ENCODE data around the gene OTOP3. TPM values are rescaled to one million over a fixed set of nuclear protein-coding genes. Genes with fewer than 3 reads are reported as not detected.

Gene OTOP3
- total and polyA plus RNA-seq, 7 experiments from 2014 or later, result not detected

- intact Hi-C loops (cut with micrococcal nuclease), result no loop called here
- H3K4me1 Mint-ChIP-seq, result peaks cover 0 to 11% (median 6%) of the 10 kb centered on the region in 7 donors
- no peaks in the 10 kb centered on the region for H3K4me1 ChIP-seq (ENCODE audit: control insufficient read depth in 2 of 2, insufficient read depth in 2 of 2, low read length in 2 of 2)
- DNase-seq (no peak), ATAC-seq (no peak)
- H3K27ac Mint-ChIP-seq, result no peak overlapping the region
- H3K36me3 Mint-ChIP-seq, result peaks cover 0 to 1% (median 0%) of the 10 kb centered on the region in 5 donors
- peaks cover 0 to 11% of the 10 kb centered on the region in 2 donors for H3K27me3 ChIP-seq (ENCODE audit: control insufficient read depth in 2 of 2, insufficient read depth in 2 of 2, low read length in 2 of 2)
- H3K27ac ChIP-seq (ENCODE audit: low read depth, low read length), result no peak overlapping the region
- ChIA-PET POLR2A (interaction anchor here (0.7 kb wide), 1 partner anchor 395 kb away, joined by 3 read pairs; no protein-coding TSS in a partner anchor), CTCF (interaction anchor here (0.6 kb wide), 1 partner anchor 103 kb away, joined by 4 read pairs; no protein-coding TSS in a partner anchor)
- H3K9me3 Mint-ChIP-seq, result peaks cover 0 to 2% (median 0%) of the 10 kb centered on the region in 11 donors
- H3K4me3 Mint-ChIP-seq, result peak overlapping the region in 9 of 10 donors; percentile 58 to 80 (median 73)
- no peak overlapping the region for H3K4me3 ChIP-seq (ENCODE audit: low read length)
- H3K36me3 ChIP-seq (ENCODE audit: control insufficient read depth in 2 of 3, insufficient read depth in 3 of 3, low read length in 3 of 3), result no peaks in the 10 kb centered on the region
- H3K9me3 ChIP-seq (ENCODE audit: control insufficient read depth in 2 of 3, low read length in 3 of 3), result no peaks in the 10 kb centered on the region
- H3K27me3 Mint-ChIP-seq, result peaks cover 30 to 59% (median 37%) of the 10 kb centered on the region in 5 donors
These were observed 41.6 kb upstream of the OTOP3 start for GRCh38 chr17:74893936-74894671.

GRCh38 chr17:74898376-74898946 lies 37.2 kb upstream of the OTOP3 start:
- H3K4me1 Mint-ChIP-seq, result peaks cover 0 to 11% (median 4%) of the 10 kb centered on the region in 7 donors
- DNase-seq (no peak), ATAC-seq (no peak)
- Histone ChIP-seq H3K9me3 (ENCODE audit: control insufficient read depth in 2 of 3, low read length in 3 of 3) (no peaks in the 10 kb centered on the region), H3K4me1 (ENCODE audit: control insufficient read depth in 2 of 2, insufficient read depth in 2 of 2, low read length in 2 of 2) (no peaks in the 10 kb centered on the region), H3K27ac (ENCODE audit: low read depth, low read length) (no peak overlapping the region), H3K36me3 (ENCODE audit: control insufficient read depth in 2 of 3, insufficient read depth in 3 of 3, low read length in 3 of 3) (no peaks in the 10 kb centered on the region), H3K4me3 (ENCODE audit: low read length) (no peak overlapping the region), H3K27me3 (ENCODE audit: control insufficient read depth in 2 of 2, insufficient read depth in 2 of 2, low read length in 2 of 2) (peaks cover 0 to 6% of the 10 kb centered on the region in 2 donors)
- ChIA-PET POLR2A (interaction anchor here (0.6 kb wide), 1 partner anchor 146 kb away, joined by 3 read pairs; no protein-coding TSS in a partner anchor), CTCF (no interaction called here)
- intact Hi-C loops (cut with micrococcal nuclease), result no loop called here
- H3K27ac Mint-ChIP-seq, result no peak overlapping the region
- peaks cover 0 to 1% (median 0%) of the 10 kb centered on the region in 5 donors for H3K36me3 Mint-ChIP-seq
- peaks cover 25 to 46% (median 35%) of the 10 kb centered on the region in 5 donors for H3K27me3 Mint-ChIP-seq
- no peak overlapping the region for H3K4me3 Mint-ChIP-seq
- no peaks in the 10 kb centered on the region for H3K9me3 Mint-ChIP-seq

GRCh38 chr17:74900208-74900607 lies 35.5 kb upstream of the OTOP3 start:
- ChIA-PET POLR2A (interaction anchor here (0.6 kb wide), 1 partner anchor 158 kb away, joined by 3 read pairs; no protein-coding TSS in a partner anchor), CTCF (no interaction called here)
- intact Hi-C loops (cut with micrococcal nuclease), result no loop called here
- H3K4me3 Mint-ChIP-seq, result no peak overlapping the region
- peaks cover 9 to 34% (median 20%) of the 10 kb centered on the region in 5 donors for H3K27me3 Mint-ChIP-seq
- no peak for ATAC-seq
- H3K27ac Mint-ChIP-seq, result no peak overlapping the region
- H3K36me3 Mint-ChIP-seq, result no peaks in the 10 kb centered on the region
- no peaks in the 10 kb centered on the region for H3K9me3 Mint-ChIP-seq
- no peak for DNase-seq
- Histone ChIP-seq H3K36me3 (ENCODE audit: control insufficient read depth in 2 of 3, insufficient read depth in 3 of 3, low read length in 3 of 3) (no peaks in the 10 kb centered on the region), H3K9me3 (ENCODE audit: control insufficient read depth in 2 of 3, low read length in 3 of 3) (no peaks in the 10 kb centered on the region), H3K27me3 (ENCODE audit: control insufficient read depth in 2 of 2, insufficient read depth in 2 of 2, low read length in 2 of 2) (no peaks in the 10 kb centered on the region), H3K27ac (ENCODE audit: low read depth, low read length) (no peak overlapping the region), H3K4me3 (ENCODE audit: low read length) (no peak overlapping the region), H3K4me1 (ENCODE audit: control insufficient read depth in 2 of 2, insufficient read depth in 2 of 2, low read length in 2 of 2) (no peaks in the 10 kb centered on the region)
- H3K4me1 Mint-ChIP-seq, result peaks cover 0 to 1% (median 0%) of the 10 kb centered on the region in 7 donors

GRCh38 chr17:74901353-74902135 lies 34.2 kb upstream of the OTOP3 start:
- Mint-ChIP-seq H3K4me1 (peaks cover 0 to 7% (median 3%) of the 10 kb centered on the region in 7 donors), H3K27me3 (peaks cover 3 to 25% (median 8%) of the 10 kb centered on the region in 5 donors), H3K36me3 (no peaks in the 10 kb centered on the region), H3K27ac (no peak overlapping the region), H3K9me3 (no peaks in the 10 kb centered on the region), H3K4me3 (no peak overlapping the region)
- ATAC-seq (no peak), DNase-seq (no peak)
- H3K36me3 ChIP-seq (ENCODE audit: control insufficient read depth in 2 of 3, insufficient read depth in 3 of 3, low read length in 3 of 3), result no peaks in the 10 kb centered on the region
- ChIA-PET CTCF (no interaction called here), POLR2A (no interaction called here)
- no peak overlapping the region for H3K4me3 ChIP-seq (ENCODE audit: low read length)
- no peaks in the 10 kb centered on the region for H3K4me1 ChIP-seq (ENCODE audit: control insufficient read depth in 2 of 2, insufficient read depth in 2 of 2, low read length in 2 of 2)
- intact Hi-C loops (cut with micrococcal nuclease), result no loop called here
- no peak overlapping the region for H3K27ac ChIP-seq (ENCODE audit: low read depth, low read length)
- no peaks in the 10 kb centered on the region for H3K27me3 ChIP-seq (ENCODE audit: control insufficient read depth in 2 of 2, insufficient read depth in 2 of 2, low read length in 2 of 2)
- no peaks in the 10 kb centered on the region for H3K9me3 ChIP-seq (ENCODE audit: control insufficient read depth in 2 of 3, low read length in 3 of 3)

GRCh38 chr17:74903034-74903433 lies 32.7 kb upstream of the OTOP3 start:
- no peaks in the 10 kb centered on the region for H3K9me3 Mint-ChIP-seq
- Histone ChIP-seq H3K36me3 (ENCODE audit: control insufficient read depth in 2 of 3, insufficient read depth in 3 of 3, low read length in 3 of 3) (no peaks in the 10 kb centered on the region), H3K9me3 (ENCODE audit: control insufficient read depth in 2 of 3, low read length in 3 of 3) (no peaks in the 10 kb centered on the region), H3K27me3 (ENCODE audit: control insufficient read depth in 2 of 2, insufficient read depth in 2 of 2, low read length in 2 of 2) (no peaks in the 10 kb centered on the region), H3K27ac (ENCODE audit: low read depth, low read length) (no peak overlapping the region), H3K4me3 (ENCODE audit: low read length) (no peak overlapping the region), H3K4me1 (ENCODE audit: control insufficient read depth in 2 of 2, insufficient read depth in 2 of 2, low read length in 2 of 2) (no peaks in the 10 kb centered on the region)
- no peak overlapping the region for H3K4me3 Mint-ChIP-seq
- H3K27me3 Mint-ChIP-seq, result peaks cover 0 to 22% (median 5%) of the 10 kb centered on the region in 5 donors
- H3K27ac Mint-ChIP-seq, result peak overlapping the region in 2 of 9 donors; percentile 42 to 49
- no peaks in the 10 kb centered on the region for H3K36me3 Mint-ChIP-seq
- ATAC-seq, result no peak
- DNase-seq, result no peak
- peaks cover 0 to 8% (median 3%) of the 10 kb centered on the region in 7 donors for H3K4me1 Mint-ChIP-seq
- ChIA-PET POLR2A (no interaction called here), CTCF (no interaction called here)
- intact Hi-C loops (cut with micrococcal nuclease), result no loop called here

GRCh38 chr17:74903671-74904070 lies 32.0 kb upstream of the OTOP3 start:
- Mint-ChIP-seq H3K36me3 (no peaks in the 10 kb centered on the region), H3K27ac (no peak overlapping the region), H3K27me3 (peaks cover 0 to 22% (median 5%) of the 10 kb centered on the region in 5 donors), H3K9me3 (no peaks in the 10 kb centered on the region), H3K4me1 (peaks cover 0 to 8% (median 3%) of the 10 kb centered on the region in 7 donors), H3K4me3 (no peak overlapping the region)
- DNase-seq (no peak), ATAC-seq (no peak)
- Histone ChIP-seq H3K27me3 (ENCODE audit: control insufficient read depth in 2 of 2, insufficient read depth in 2 of 2, low read length in 2 of 2) (no peaks in the 10 kb centered on the region), H3K4me1 (ENCODE audit: control insufficient read depth in 2 of 2, insufficient read depth in 2 of 2, low read length in 2 of 2) (no peaks in the 10 kb centered on the region), H3K9me3 (ENCODE audit: control insufficient read depth in 2 of 3, low read length in 3 of 3) (no peaks in the 10 kb centered on the region), H3K27ac (ENCODE audit: low read depth, low read length) (no peak overlapping the region), H3K4me3 (ENCODE audit: low read length) (no peak overlapping the region), H3K36me3 (ENCODE audit: control insufficient read depth in 2 of 3, insufficient read depth in 3 of 3, low read length in 3 of 3) (no peaks in the 10 kb centered on the region)
- ChIA-PET POLR2A (no interaction called here), CTCF (no interaction called here)
- intact Hi-C loops (cut with micrococcal nuclease), result no loop called here
